OCI-LY7 (cell line): ENCODE measurements around the gene ECHDC1. TPM values are rescaled to one million over a fixed set of nuclear protein-coding genes. Genes with fewer than 3 reads are reported as not detected.
"Not testable (repeated sequence)": the region's sequence is repeated elsewhere in the genome, so short reads cannot be mapped to it uniquely, and the experiment has no call there.

Source experiments
- BruUV-seq: library from RNA; stranded (reverse); fragments of 400-500 nt; replicated peaks from 2 replicates; lab custom pipeline; 2021; lab: Mats Ljungman, UMichigan
- CTCF ChIA-PET: fragments of 300-600 bp; sonication (Branson Sonifier 250); formaldehyde crosslinking; loops from one replicate; lab custom pipeline; 2022; ENCODE audit warnings: antibody characterized with exemption; ENCODE audit not compliant: unreplicated experiment; lab: Charles Lee
- POLR2A ChIA-PET: fragments of 300-600 bp; sonication (Branson Sonifier 250); formaldehyde crosslinking; loops from one replicate; lab custom pipeline; 2022; ENCODE audit warnings: antibody characterized with exemption; lab: Charles Lee
- DNase-seq: peaks from one replicate; pipeline ENCODE4 v3.0.0-alpha.2; 2015; ENCODE audit warnings: low spot score
- H2AFZ ChIP-seq: fragments of 200-600 bp; sonication (generic), shearing (Covaris generic); 2 replicates; pipeline ENCODE4 v1.6.1; 2014; ENCODE audit warnings: mild to moderate bottlenecking, antibody characterized with exemption, low read length, moderate library complexity
- H3K27ac ChIP-seq: fragments of 200-600 bp; sonication (generic); 2 replicates; pipeline ENCODE4 v1.5.1; 2014; ENCODE audit warnings: mixed run types, low read depth, mild to moderate bottlenecking, moderate library complexity, low read length, inconsistent platforms; ENCODE audit not compliant: poor library complexity, severe bottlenecking
- H3K36me3 ChIP-seq: fragments of 200-600 bp; sonication (generic); 2 replicates; pipeline ENCODE4 v1.6.1; 2014; ENCODE audit warnings: mild to moderate bottlenecking, antibody characterized with exemption, low read length, moderate library complexity, mixed read lengths; ENCODE audit not compliant: insufficient read depth
- H3K4me1 ChIP-seq: fragments of 200-600 bp; sonication (generic); 2 replicates; pipeline ENCODE4 v1.5.1; 2014; ENCODE audit warnings: mild to moderate bottlenecking, low read length; ENCODE audit not compliant: insufficient read depth, poor library complexity, severe bottlenecking
- H3K4me2 ChIP-seq: fragments of 200-600 bp; sonication (generic); 2 replicates; pipeline ENCODE4 v1.6.1; 2014; ENCODE audit warnings: mild to moderate bottlenecking, low read length
- H3K4me3 ChIP-seq: fragments of 200-600 bp; sonication (generic); 2 replicates; pipeline ENCODE4 v1.5.1; 2014; ENCODE audit warnings: mild to moderate bottlenecking, low read depth, low read length; ENCODE audit not compliant: poor library complexity, severe bottlenecking
- H3K79me2 ChIP-seq: fragments of 200-600 bp; sonication (generic); 2 replicates; pipeline ENCODE4 v1.6.1; 2016; ENCODE audit warnings: low read depth, mild to moderate bottlenecking, low read length, moderate library complexity, mixed read lengths; ENCODE audit not compliant: insufficient read depth
- H3K9me2 ChIP-seq: fragments of 200-600 bp; sonication (generic); 2 replicates; pipeline ENCODE4 v1.6.1; 2016; ENCODE audit warnings: mild to moderate bottlenecking, low read length, mixed read lengths; ENCODE audit not compliant: insufficient read depth
- H3K9me3 ChIP-seq: fragments of 200-600 bp; sonication (generic); 2 replicates; pipeline ENCODE4 v1.6.1; 2014; ENCODE audit warnings: mild to moderate bottlenecking, mixed run types, low read length, mixed read lengths
- H4K20me1 ChIP-seq: fragments of 200-600 bp; sonication (generic); 2 replicates; pipeline ENCODE4 v1.6.1; 2014; ENCODE audit warnings: mild to moderate bottlenecking, antibody characterized with exemption, low read length, moderate library complexity, mixed read lengths; ENCODE audit not compliant: insufficient read depth
- EZH2phosphoT487 ChIP-seq: fragments of 200-600 bp; sonication (generic); IDR thresholded peaks from 2 replicates; pipeline ENCODE4 v1.6.1; 2018; ENCODE audit warnings: low read depth, borderline replicate concordance, mild to moderate bottlenecking, mixed run types, antibody characterized with exemption, low read length, moderate library complexity, mixed read lengths
- intact Hi-C: fragments of 100-400 bp; cut with micrococcal nuclease; formaldehyde crosslinking; loops from one replicate; pipeline ENCODE4 v1.10.0; 2022; ENCODE audit not compliant: unreplicated experiment
- total RNA-seq, 2 experiments: library from RNA; depleted of rRNA in 1 of 2; stranded (reverse); fragments of >200 nt in 1 of 2; shearing (Covaris generic) in 1 of 2; gene quantifications; 2 replicates each; pipeline ENCODE4 v1.2.3, GENCODE V29; 2014 to 2022
- TF ChIP-seq, protein P1 (sequence below): fragments of 200-600 bp; sonication (generic); conservative IDR thresholded peaks from 2 replicates; pipeline ENCODE4 v1.5.1; 2014; ENCODE audit warnings: mild to moderate bottlenecking, antibody characterized with exemption, low read length, moderate library complexity, mixed read lengths

ECHDC1 gene
- total RNA-seq, 2 experiments from 2014 or later, result 18.6 to 41.9 TPM

- intact Hi-C loops, result loop anchor here (5.0 to 10.0 kb wide), 2 partner anchors 38 to 1545 kb away; partner anchors contain the start of gene NCOA7
- ChIA-PET POLR2A (interaction anchor here (0.6 to 2.6 kb wide), 3 partner anchors 14 to 66 kb away, joined by 3 to 5 read pairs (median 3); no protein-coding TSS in a partner anchor), CTCF (no interaction called here)
- Histone ChIP-seq H3K79me2 (peaks cover 37% of the 10 kb centered on the region; the same call in 1 of the 2 replicates), H3K4me1 (peaks cover 20% of the 10 kb centered on the region), H3K4me3 (no peak overlapping the region), H3K4me2 (no peak overlapping the region), H3K9me3 (no peaks in the 10 kb centered on the region), H2AFZ (no peak overlapping the region), H4K20me1 (peaks cover 29% of the 10 kb centered on the region), H3K9me2 (no peaks in the 10 kb centered on the region), H3K27ac (no peak overlapping the region), H3K36me3 (no peaks in the 10 kb centered on the region)
- TF ChIP-seq, protein P1, sequence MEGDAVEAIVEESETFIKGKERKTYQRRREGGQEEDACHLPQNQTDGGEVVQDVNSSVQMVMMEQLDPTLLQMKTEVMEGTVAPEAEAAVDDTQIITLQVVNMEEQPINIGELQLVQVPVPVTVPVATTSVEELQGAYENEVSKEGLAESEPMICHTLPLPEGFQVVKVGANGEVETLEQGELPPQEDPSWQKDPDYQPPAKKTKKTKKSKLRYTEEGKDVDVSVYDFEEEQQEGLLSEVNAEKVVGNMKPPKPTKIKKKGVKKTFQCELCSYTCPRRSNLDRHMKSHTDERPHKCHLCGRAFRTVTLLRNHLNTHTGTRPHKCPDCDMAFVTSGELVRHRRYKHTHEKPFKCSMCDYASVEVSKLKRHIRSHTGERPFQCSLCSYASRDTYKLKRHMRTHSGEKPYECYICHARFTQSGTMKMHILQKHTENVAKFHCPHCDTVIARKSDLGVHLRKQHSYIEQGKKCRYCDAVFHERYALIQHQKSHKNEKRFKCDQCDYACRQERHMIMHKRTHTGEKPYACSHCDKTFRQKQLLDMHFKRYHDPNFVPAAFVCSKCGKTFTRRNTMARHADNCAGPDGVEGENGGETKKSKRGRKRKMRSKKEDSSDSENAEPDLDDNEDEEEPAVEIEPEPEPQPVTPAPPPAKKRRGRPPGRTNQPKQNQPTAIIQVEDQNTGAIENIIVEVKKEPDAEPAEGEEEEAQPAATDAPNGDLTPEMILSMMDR, result no peak
- no peak for TF ChIP-seq EZH2phosphoT487
- DNase-seq, result no peak
- no TSS peak for BruUV-seq
These were observed 3.2 kb downstream of the ECHDC1 start for GRCh38 chr6:127340171-127340570.

DNA sequence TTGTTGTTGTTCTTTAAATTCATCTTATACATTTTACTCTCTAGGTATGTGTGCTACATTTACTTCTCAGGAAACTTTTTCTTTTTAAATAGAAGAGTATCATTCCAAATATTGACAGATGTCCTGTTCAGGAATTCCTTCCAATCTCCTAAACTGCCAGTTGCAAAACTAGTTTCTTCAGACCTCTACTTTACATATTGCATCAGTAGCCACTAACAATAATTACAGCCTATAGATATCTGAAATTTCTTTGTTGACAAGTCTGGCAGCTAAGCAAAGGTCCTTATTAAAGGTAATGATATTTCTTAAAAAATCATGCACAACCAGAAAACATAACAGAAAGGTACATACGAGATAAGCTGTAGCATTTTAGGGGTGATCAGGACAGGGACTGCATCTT is 4.5 kb downstream of the ECHDC1 start:
- Histone ChIP-seq H3K4me1 (peaks cover 20% of the 10 kb centered on the region), H2AFZ (no peak overlapping the region), H3K9me2 (no peaks in the 10 kb centered on the region), H4K20me1 (peaks cover 29% of the 10 kb centered on the region), H3K27ac (no peak overlapping the region), H3K36me3 (no peaks in the 10 kb centered on the region), H3K4me2 (no peak overlapping the region), H3K79me2 (peaks cover 30% of the 10 kb centered on the region; the same call in 1 of the 2 replicates), H3K4me3 (no peak overlapping the region), H3K9me3 (no peaks in the 10 kb centered on the region)
- intact Hi-C loops, result no loop called here
- no peak for TF ChIP-seq EZH2phosphoT487
- TF ChIP-seq, protein P1, result no peak
- no TSS peak for BruUV-seq
- CTCF ChIA-PET, result no interaction called here
- POLR2A ChIA-PET, result interaction anchor here (1.1 kb wide), 2 partner anchors 12 to 14 kb away, joined by 3 to 4 read pairs; no protein-coding TSS in a partner anchor
- no peak for DNase-seq

- no peak overlapping the region for H3K4me2 ChIP-seq
- intact Hi-C loops, result no loop called here
- H4K20me1 ChIP-seq, result 0 out of 2 replicates have a peak, but pooled peaks cover 4% of the 10 kb centered on the region
- no peak overlapping the region for H3K27ac ChIP-seq
- ChIA-PET CTCF (interaction anchor here (1.2 to 1.6 kb wide), 2 partner anchors 10 to 66 kb away, joined by 5 to 6 read pairs; partner anchors contain the start of gene RNF146), POLR2A (interaction anchor here (1.0 to 2.0 kb wide), 6 partner anchors 9 to 206 kb away, joined by 3 to 17 read pairs (median 4); partner anchors contain the start of gene RNF146)
- DNase-seq, result no peak
- H3K36me3 ChIP-seq, result peaks cover 4% of the 10 kb centered on the region; the same call in 1 of the 2 replicates
- no peaks in the 10 kb centered on the region for H3K79me2 ChIP-seq
- no peak overlapping the region for H2AFZ ChIP-seq
- H3K9me3 ChIP-seq, result no peaks in the 10 kb centered on the region
- TF ChIP-seq EZH2phosphoT487, result no peak
- TF ChIP-seq, protein P1, result no peak
- H3K9me2 ChIP-seq, result no peaks in the 10 kb centered on the region
- BruUV-seq, result no TSS peak
- no peaks in the 10 kb centered on the region for H3K4me1 ChIP-seq
- H3K4me3 ChIP-seq, result no peak overlapping the region
These were observed 10.9 kb downstream of the ECHDC1 start for GRCh38 chr6:127332383-127332961.

DNA sequence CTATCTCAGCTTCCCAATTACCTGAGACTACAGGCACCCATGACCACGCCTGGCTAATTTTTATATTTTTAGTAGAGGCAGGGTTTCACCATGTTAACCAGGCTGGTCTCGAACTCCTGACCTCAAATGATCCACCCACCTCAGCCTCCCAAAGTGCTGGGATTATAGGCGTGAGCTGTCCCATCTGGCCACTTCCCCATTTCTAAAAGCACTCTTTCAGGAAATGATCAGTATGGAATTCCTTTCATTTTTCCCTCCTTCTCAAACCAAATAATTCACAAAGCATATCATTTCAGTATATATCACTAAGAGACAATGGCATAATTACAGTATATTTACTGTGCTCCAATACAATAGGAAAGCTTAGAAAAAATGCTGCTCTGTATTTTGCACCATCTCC is 12.2 kb downstream of the ECHDC1 start:
- H3K36me3 ChIP-seq, H4K20me1 ChIP-seq, H3K27ac ChIP-seq, DNase-seq, BruUV-seq, H3K4me2 ChIP-seq, H3K4me3 ChIP-seq, H3K79me2 ChIP-seq, H2AFZ ChIP-seq, H3K9me2 ChIP-seq, H3K9me3 ChIP-seq, intact Hi-C loops, H3K4me1 ChIP-seq: not testable (repeated sequence)
- POLR2A ChIA-PET, result interaction anchor here (1.0 to 1.4 kb wide), 4 partner anchors 11 to 208 kb away, joined by 3 to 4 read pairs (median 4); no protein-coding TSS in a partner anchor
- CTCF ChIA-PET, result interaction anchor here (1.2 kb wide), 1 partner anchor 65 kb away, joined by 6 read pairs; the partner anchor contains the start of gene RNF146
